GM20431 (cell line): Measurements from ENCODE around the gene BEST1.
"Not testable (repeated sequence)": the region's sequence is repeated elsewhere in the genome, so short reads cannot be mapped to it uniquely, and the experiment has no call there.

ENCODE experiments used
- in situ Hi-C: fragments of 300-500 bp; cut with MseI, MboI; formaldehyde crosslinking; loops from one replicate; pipeline ENCODE4 v1.15.0; 2020; ENCODE audit warnings: low sequenced_read_pairs; ENCODE audit not compliant: unreplicated experiment

The BEST1 gene

DNA sequence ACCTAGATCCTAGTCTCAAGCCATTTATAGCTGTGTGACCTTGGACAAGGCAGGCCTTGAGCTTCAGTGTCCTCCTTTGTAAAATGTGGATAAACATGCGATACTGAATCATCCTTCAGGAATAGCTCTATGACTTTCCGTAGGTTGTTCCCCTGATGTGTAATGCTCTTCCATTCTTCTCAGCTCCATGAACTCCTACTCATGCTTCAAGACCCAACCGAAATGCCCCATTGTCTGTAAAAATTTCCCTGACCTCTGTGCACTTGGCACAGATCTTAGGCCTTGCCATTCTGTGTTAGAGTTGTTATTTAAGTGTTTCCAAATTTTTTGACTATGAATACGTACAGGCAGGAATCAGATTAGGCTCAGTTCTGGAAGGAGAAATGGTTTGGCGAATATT is 3.3 kb upstream of the BEST1 start:
- in situ Hi-C loops: no loop called here

DNA sequence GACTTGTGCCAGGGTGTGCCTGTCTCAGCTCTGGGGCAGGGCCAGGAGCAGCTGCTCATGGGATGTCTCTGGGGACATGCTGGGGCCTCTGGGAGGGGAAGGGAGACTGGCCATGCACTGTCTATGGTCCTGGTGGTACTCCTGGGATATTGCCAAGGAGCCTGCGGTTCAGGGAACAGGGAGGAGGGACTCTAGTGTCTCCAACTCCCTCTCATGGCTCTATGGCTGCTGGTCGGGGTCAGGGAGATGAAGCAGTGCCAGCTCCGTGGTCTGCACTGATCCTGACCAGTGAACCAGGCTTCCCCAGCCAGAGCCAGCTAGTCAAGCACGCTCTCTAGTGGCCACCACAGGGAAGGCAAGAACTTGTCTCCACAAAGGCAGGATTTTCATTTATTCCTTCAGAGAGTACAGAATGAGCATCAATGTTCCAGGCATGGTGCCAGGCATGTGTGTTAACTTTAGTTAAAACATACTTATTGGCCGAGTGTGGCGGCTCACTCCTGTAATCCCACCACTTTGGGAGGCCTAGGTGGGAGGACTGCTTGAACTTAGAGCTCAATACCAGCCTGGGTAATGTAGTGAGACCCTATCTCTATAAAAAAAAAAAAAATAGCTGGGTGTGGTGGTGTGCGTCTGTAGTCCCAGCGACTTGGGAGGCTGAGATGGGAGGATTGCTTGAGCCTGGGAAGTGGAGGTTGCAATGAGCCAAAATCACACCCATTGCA is 2.5 kb upstream of the BEST1 start:
- in situ Hi-C loops: no loop called here

DNA sequence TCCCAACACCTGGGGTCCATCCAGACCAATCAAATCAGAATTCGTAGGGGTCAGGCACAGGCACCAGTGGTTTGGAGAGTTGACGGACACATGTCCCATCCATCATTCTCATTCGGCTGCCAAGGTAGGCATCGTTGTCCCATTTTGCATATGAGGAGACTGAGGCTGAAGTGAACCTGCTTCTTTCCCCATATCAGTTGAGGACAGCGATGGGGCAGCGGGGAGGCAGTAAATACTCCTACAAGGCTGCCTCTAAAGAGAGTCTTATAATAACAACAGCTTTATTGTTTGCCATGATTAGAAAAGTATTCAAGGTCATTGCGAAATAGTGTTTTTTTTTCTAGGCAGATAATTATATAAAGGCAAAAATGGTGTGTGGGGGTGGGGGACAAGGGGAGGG is 1.6 kb upstream of the BEST1 start:
- in situ Hi-C loops: no loop called here

DNA sequence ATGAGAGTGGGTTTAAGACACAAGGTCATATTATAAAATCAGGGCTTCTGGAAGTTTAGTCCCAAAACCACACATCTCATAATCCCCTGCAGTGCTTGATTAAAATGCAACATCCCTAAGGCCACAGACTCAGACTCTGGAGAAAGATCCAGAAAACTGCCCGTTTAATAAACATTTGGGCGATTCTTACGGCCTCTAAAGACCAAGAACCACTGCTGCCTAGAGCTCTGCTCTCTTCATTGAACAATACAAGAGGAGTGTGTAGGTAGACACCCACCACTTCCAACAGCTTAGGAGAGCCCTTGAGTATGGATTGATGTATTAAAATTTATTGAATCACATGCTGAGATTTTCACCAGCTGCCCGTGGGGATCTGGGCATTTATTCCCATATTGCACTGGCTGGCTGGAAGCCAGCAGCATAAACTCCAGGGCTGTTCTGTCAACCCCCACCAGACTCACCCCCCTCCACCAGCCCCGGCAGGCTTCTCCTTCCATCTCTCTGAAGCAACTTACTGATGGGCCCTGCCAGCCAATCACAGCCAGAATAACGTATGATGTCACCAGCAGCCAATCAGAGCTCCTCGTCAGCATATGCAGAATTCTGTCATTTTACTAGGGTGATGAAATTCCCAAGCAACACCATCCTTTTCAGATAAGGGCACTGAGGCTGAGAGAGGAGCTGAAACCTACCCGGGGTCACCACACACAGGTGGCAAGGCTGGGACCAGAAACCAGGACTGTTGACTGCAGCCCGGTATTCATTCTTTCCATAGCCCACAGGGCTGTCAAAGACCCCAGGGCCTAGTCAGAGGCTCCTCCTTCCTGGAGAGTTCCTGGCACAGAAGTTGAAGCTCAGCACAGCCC is 749 bp upstream of the BEST1 start:
- in situ Hi-C loops: no loop called here

DNA sequence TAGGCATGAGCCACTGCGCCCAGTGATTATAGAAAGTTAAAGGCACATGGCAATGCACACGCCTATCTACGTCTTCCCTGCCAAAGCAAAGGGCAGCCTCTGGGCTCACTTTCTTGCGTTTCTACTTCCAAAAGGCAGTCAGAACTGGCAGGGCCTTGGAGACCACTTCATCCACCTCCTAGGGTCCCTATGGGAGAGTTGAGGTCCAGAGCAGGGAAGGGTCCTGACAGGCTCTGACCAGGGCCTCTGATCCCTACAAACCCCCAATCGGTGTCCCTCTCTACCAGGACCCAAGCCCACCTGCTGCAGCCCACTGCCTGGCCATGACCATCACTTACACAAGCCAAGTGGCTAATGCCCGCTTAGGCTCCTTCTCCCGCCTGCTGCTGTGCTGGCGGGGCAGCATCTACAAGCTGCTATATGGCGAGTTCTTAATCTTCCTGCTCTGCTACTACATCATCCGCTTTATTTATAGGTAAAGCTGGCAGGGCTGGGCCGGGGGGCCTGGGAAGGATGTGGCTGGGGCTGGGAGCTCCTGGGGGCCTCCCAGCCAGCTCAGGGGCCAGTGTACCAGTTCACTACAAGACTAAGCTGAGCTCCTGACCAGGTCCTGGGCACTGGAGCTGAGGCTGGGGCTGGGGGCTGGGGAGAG is 1.5 kb downstream of the BEST1 start:
- in situ Hi-C loops: no loop called here

DNA sequence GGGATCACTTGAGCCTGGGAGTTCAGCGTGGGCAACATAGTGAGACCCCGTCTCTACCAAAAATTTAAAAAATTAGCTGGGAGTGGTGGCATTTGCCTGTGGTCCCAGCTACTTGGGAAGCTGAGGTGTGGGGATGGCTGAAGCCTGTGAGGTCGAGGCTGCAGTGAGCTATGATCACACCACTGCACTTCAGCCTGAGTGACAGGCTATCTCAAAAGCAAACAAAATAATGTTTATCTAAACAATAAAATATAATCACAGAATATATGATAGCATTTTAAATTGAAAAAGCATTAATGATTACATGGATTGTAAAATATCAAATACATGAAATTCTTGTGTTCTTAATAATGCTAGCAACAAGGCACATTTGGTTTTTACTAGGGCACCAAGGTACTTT is 2.7 kb downstream of the BEST1 start:
- in situ Hi-C loops: no loop called here

DNA sequence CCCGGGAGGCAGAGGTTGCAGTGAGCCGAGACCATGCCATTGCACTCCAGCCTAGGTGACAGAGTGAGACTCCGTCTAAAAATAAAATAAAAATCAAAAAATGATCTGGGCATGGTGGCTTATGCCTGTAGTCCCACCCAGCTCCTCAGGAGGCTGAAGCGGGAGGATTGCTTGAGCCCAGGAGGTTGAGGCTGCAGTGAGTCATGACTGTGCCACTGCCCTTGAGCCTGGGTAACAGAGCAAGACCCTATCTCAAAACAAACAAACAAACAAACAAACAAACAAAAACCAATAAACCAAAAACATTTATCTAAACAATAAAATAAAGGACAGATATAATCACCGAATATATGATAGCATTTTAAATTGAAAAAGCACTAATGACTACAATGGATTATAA is 3.5 kb downstream of the BEST1 start:
- in situ Hi-C loops: not testable (repeated sequence)

DNA sequence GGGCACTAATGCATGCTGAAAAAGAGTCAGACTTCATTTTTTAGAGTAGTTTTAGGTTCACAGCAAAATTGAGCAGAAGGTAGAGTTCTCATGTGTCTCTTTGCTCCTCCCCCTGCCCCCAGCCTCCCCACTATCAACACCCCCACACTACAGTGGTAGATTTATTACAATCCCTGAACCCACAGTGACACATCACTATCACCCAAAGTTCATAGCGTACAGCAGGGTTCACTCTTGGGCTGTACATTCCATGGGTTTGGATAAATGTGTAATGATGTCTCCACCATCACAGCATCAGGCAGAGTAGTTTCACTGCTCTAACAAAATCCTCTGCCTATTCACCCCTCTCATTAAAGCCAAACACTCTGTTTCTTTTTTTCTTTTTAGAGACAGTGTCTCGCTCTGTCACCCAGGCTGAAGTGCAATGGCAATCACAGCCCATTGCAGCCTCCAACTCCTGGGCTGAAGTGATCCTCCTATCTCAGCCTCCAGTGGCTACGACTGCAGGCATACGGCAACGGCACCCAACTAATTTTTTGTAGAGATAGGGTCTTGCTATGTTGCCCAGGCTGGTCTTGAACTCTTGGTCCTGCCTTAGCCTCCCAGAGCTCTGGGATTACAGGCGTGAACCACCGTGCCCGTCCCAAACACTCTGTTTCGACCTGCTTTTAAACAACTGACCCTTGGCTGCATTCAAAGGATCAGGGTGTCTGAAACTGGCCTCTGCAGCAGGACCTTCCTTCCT is 4.1 kb downstream of the BEST1 start:
- in situ Hi-C loops: no loop called here

DNA sequence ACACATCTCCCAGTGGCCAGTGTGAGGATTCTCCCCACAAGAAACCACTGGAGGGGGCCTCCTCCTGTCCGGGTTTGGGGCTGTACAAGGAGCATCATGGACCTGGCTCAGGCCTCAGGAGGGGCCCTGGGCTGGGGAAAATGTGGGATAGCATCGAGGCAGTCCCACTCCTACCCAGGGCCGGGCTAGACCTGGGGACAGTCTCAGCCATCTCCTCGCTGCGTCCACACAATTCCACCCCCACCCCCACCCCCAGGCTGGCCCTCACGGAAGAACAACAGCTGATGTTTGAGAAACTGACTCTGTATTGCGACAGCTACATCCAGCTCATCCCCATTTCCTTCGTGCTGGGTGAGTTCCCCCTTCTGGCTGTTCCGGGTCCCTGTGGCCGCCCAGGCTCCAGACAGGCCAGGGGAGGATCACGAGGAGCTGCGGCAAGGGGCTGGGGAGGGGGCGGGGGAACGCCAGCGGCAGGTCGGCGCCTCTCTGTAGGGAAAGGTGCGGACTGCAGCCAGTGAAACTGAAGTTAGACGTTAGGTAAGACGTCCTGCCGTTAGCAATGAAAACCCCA is 4.8 kb downstream of the BEST1 start:
- in situ Hi-C loops: no loop called here

DNA sequence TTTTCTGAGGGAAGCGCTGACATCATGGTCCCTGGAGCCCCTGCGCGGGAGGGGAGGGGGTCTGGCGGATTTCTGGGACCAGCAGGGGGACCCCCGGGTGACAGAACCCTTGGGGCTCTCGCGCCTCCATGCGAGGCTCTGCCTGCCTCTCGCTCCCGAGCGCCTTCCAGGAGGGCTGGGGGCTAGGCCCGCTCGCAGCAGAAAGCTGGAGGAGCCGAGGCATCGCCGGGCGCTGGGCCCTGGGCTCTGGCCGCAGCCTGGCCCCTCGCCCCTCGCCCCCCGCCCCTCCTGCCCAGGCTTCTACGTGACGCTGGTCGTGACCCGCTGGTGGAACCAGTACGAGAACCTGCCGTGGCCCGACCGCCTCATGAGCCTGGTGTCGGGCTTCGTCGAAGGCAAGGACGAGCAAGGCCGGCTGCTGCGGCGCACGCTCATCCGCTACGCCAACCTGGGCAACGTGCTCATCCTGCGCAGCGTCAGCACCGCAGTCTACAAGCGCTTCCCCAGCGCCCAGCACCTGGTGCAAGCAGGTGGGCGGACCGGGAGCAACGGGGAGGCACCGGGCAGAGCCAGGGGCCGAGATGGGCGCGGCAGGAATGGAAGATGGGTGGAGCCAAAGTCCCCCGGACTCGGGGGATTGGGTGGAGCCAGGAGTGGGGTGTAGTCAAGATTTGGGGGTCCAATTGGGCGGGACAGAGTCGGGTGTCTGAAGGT is 5.4 kb downstream of the BEST1 start:
- in situ Hi-C loops: no loop called here

DNA sequence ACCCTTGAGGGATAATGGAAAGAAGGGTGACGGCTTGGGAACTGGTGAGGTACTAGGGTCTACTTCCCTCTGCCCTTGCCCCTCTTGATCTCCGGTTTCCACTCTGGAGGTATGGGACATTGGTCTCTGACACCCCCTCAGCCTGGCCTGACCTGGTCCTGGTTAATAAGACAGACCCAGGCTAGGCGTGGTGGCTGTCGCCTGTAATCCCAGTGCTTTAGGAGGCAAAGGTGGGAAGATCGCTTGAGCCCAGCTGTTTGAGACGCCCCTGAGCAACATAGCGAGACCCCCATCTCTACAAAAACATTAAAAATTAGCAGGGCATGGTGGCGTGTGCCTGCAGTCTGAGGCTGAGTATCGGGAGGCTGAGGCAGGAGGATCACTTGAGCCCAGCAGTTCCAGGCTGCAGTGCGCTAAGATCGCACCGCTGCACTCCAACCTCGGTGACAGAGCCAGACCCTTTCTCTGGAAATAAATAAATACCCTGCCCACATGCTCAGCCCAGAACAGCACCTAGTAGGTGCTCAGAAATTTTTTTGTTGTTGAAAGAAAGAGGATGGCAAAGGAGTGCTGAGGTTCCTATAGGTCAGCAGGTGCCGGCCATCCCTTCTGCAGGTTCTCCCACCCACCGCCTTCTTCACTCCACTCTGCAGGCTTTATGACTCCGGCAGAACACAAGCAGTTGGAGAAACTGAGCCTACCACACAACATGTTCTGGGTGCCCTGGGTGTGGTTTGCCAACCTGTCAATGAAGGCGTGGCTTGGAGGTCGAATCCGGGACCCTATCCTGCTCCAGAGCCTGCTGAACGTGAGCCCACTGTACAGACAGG is 6.3 kb downstream of the BEST1 start:
- in situ Hi-C loops: no loop called here

DNA sequence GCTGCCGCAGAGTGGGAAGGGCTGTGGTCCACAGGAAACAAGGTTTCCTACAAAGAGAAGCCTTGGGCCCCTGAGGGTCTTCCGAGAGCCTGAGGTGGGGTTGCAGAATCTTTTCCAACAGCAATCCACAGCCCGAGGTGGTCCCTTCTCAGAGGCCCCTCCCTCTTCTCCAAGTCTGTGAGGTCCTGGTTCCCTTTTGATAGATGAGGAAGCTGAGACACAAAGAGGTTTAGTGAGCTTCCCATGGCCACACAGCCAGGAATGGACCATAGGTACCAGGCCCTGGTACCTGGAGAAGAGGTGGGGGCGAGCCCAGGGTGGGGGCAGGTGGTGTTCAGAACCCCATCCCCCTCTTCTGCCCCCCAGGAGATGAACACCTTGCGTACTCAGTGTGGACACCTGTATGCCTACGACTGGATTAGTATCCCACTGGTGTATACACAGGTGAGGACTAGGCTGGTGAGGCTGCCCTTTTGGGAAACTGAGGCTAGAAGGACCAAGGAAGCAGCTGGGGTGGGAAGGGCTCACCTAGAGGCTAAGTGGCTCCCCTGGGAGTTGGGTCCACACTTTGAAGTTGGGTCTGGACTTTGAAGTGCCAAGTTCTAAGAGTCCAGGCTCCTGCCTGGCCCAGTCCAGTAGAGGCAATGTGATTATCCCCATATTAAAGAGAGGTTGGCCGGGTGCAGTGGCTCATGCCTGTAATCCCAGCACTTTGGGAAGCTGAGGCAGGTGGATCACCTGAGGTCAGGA is 7.0 kb downstream of the BEST1 start:
- in situ Hi-C loops: no loop called here

DNA sequence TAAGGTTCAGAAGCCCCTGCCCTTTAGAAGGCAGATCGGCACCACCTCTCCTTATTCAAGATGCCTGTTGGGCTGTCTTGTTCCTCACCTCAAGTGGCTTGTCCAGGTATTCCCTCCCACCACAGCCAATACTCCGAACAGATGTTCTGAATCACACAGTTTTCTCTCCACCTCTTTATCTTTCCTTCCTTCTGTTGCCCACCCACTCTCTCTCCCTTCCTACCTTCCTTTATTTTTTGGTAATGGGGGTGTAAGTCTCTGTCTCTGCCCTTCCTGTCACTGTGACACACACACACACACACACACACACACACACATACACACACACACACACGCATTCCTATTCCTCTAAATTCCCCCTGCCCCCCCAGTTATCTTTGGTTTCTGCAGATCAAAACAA is 8.4 kb downstream of the BEST1 start:
- in situ Hi-C loops: no loop called here

DNA sequence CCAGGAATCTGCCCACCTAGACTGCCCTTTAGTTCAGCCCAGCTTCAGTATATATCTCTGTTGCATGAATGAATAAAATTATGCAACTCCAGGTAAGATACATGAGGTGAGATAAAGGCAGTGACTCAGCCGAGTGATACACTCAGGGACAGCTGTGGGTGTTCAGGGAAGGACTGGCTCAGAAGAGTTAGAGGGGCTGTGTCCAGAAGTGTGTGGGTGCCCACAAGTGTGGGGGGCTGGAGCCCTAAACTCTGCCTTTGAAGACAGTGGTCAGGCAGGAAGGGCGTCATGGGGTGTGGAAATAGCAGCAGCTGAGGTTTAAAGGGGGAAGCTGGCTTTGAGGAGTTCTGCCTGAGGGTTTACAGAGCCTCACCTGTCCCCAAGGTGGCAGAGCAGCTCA is 9.0 kb downstream of the BEST1 start:
- in situ Hi-C loops: no loop called here

DNA sequence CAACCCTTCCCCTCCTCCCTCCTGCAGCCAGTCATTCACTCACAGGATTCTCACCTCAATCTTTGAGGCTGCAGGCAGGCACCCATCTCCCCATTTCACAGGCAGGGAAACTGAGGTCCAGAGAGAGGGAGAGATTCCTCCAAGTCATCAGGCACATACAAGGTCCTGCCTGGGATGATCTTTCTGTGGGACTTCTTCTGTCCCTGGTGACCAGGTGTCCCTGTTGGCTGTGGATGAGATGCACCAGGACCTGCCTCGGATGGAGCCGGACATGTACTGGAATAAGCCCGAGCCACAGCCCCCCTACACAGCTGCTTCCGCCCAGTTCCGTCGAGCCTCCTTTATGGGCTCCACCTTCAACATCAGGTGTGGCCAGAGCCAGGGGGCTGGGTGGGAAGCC is 9.5 kb downstream of the BEST1 start:
- in situ Hi-C loops: no loop called here

DNA sequence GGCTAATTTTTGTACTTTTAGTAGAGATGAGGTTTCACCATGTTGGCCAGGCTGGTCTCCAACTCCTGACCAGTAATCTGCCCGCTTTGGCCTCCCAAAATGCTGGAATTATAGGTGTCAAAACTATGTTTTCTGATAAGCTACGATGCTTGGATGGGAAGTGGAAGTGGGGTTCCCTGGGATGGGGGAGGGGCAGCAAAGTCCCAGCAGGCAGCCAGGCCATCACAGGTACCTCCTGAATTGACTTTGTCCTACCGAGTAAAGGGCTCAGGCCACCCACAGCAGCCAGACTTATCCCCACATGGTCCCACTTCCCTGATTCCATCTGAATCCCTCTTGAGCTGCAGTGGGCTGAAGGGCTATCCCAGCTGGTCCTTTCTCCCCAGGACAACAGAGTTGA is 10.4 kb downstream of the BEST1 start:
- in situ Hi-C loops: no loop called here

DNA sequence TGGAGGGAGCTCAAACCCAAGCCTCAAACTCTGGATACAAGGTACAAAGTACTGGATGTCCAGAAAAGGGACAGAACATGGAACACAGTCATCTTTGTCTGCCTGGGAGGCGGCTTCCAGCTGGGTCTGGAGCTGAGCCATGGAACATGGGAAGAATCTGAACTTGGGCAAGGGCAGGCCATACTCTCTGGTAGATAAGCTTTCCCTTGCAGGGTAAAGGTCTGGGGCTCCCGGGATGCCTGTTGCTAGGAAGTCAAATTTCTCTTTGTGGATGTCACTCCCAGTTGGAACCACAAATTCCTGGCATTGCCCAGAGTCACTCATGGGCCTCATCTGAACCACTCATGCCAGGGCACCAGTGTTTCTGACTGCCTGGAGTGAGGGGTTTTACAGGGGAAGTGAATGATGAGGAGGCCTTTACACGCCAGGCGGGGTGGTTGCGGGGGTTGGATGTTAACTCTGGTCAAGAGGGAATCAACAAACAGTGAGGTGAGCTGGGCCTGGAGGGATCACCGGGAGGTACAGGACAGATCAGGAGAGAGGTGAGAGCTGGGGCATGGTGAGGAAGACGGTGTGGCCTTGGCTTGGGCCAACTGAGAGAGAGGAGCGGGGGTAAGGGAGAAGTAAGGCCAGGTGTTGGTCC is 11.5 kb downstream of the BEST1 start:
- in situ Hi-C loops: no loop called here
